Measurements from ENCODE around the gene STAT5B. TPM values are rescaled to one million over a fixed set of nuclear protein-coding genes. Genes with fewer than 3 reads are reported as not detected.
A peak's percentile ranks its signal among the peaks of the same experiment; 100 is the strongest.

STAT5B gene
- total and polyA plus RNA-seq, 2 of the 13 experiments (the other 11 are each of a cell fraction or from before 2014, with no cell fraction given), result 21.0 to 42.8 TPM

GRCh38 chr17:42304187-42305030, 28.2 kb upstream of the STAT5B start (continued):
- TF ChIP-seq ATF3 (CRISPR knock-in tag; IDR thresholded peaks at IDR 0.05) (no peak), HNF4G (IDR thresholded peaks at IDR 0.05; ENCODE audit: borderline replicate concordance, low read depth, low read length) (peak; percentile 83), HNF4G (CRISPR knock-in tag; IDR thresholded peaks at IDR 0.05; ENCODE audit: borderline replicate concordance, low read depth) (no peak), BRD4 (CRISPR knock-in tag; IDR thresholded peaks at IDR 0.05) (0 out of 2 replicates have a peak, but pooled peaks have one; percentile 59), ZFP36L1 (CRISPR knock-in tag; IDR thresholded peaks at IDR 0.05) (peak; percentile 36; the same call in 1 of the 2 replicates), ETV5 (CRISPR knock-in tag; IDR thresholded peaks at IDR 0.05; ENCODE audit: borderline replicate concordance) (no peak), ZNF558 (CRISPR knock-in tag; IDR thresholded peaks at IDR 0.05; ENCODE audit: borderline replicate concordance) (no peak), CSRNP1 (CRISPR knock-in tag; IDR thresholded peaks at IDR 0.05) (peak; percentile 58; the same call in 1 of the 2 replicates), ZNF615 (CRISPR knock-in tag; IDR thresholded peaks at IDR 0.05; ENCODE audit: borderline replicate concordance) (no peak), PPARG (CRISPR knock-in tag; conservative IDR thresholded peaks at IDR 0.05) (no peak), ZBTB4 (CRISPR knock-in tag; IDR thresholded peaks at IDR 0.05; ENCODE audit: borderline replicate concordance) (peak; percentile 70; the same call in 1 of the 2 replicates), SIN3B (IDR thresholded peaks at IDR 0.05; ENCODE audit: low read length) (no peak), TIGD3 (CRISPR knock-in tag; IDR thresholded peaks at IDR 0.05; ENCODE audit: borderline replicate concordance) (no peak), ZNF136 (CRISPR knock-in tag; IDR thresholded peaks at IDR 0.05; ENCODE audit: low read depth) (peak; percentile 69; the same call in 1 of the 2 replicates), ZSCAN30 (CRISPR knock-in tag; IDR thresholded peaks at IDR 0.05) (no peak), ZNF414 (CRISPR knock-in tag; IDR thresholded peaks at IDR 0.05) (no peak), NFATC3 (CRISPR knock-in tag; IDR thresholded peaks at IDR 0.05) (no peak)
- TF ChIP-seq, protein P1, sequence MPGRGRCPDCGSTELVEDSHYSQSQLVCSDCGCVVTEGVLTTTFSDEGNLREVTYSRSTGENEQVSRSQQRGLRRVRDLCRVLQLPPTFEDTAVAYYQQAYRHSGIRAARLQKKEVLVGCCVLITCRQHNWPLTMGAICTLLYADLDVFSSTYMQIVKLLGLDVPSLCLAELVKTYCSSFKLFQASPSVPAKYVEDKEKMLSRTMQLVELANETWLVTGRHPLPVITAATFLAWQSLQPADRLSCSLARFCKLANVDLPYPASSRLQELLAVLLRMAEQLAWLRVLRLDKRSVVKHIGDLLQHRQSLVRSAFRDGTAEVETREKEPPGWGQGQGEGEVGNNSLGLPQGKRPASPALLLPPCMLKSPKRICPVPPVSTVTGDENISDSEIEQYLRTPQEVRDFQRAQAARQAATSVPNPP (CRISPR knock-in tag; IDR thresholded peaks at IDR 0.05), result no peak
